Stimulated activated CD4-positive, alpha-beta T cell treated with anti-CD3 and anti-CD28 coated beads, TNF-alpha, amount 100 ng/mL, for 24 hours (primary cell): ENCODE data around the gene STK32C.

Experiments used
- DNase-seq, 3 experiments: peaks; one replicate each; pipeline ENCODE4 v3.0.0-alpha.2; 2020; ENCODE audit warnings: low read depth in 3 of 3

The STK32C gene

GRCh38 chr10:132212816-132213215 is 94.9 kb downstream of the STK32C start:
- no peak for DNase-seq

GRCh38 chr10:132211246-132211645 is 96.5 kb downstream of the STK32C start:
- no peak for DNase-seq

- DNase-seq = no peak
Observed at GRCh38 chr10:132210766-132211165, 97.0 kb downstream of the STK32C start.

GRCh38 chr10:132209978-132210530 is 97.7 kb downstream of the STK32C start:
- no peak for DNase-seq

GRCh38 chr10:132209130-132209529 is 98.6 kb downstream of the STK32C start:
- DNase-seq = no peak

- no peak for DNase-seq
Observed at GRCh38 chr10:132208462-132209050, 99.2 kb downstream of the STK32C start.

GRCh38 chr10:132207536-132208461 is 100.0 kb downstream of the STK32C start:
- DNase-seq = no peak

GRCh38 chr10:132206806-132207535 is 100.8 kb downstream of the STK32C start:
- no peak for DNase-seq

- DNase-seq = no peak
Observed at GRCh38 chr10:132206377-132206745, 101.4 kb downstream of the STK32C start.

GRCh38 chr10:132205650-132206376 is 101.9 kb downstream of the STK32C start:
- no peak for DNase-seq

GRCh38 chr10:132204781-132205473 is 102.8 kb downstream of the STK32C start:
- DNase-seq = no peak

- no peak for DNase-seq
Observed at GRCh38 chr10:132204078-132204780, 103.5 kb downstream of the STK32C start.

- DNase-seq = no peak
Observed at GRCh38 chr10:132203256-132204077, 104.3 kb downstream of the STK32C start.

GRCh38 chr10:132202070-132202970 is 105.4 kb downstream of the STK32C start:
- DNase-seq = no peak

GRCh38 chr10:132201111-132201969 is 106.4 kb downstream of the STK32C start:
- no peak for DNase-seq

GRCh38 chr10:132200344-132201110 is 107.2 kb downstream of the STK32C start:
- no peak for DNase-seq
